Left renal cortex interstitium (tissue), 4 donors: ENCODE data around the gene FRMPD4. TPM values are rescaled to one million over a fixed set of nuclear protein-coding genes. Genes with fewer than 3 reads are reported as not detected.

ENCODE experiments used
- DNase-seq, 4 donors: peaks; one replicate each; pipeline ENCODE4 v3.0.0-alpha.2; 2013; ENCODE audit warnings: low read depth in 4 of 4, low spot score in 2 of 4, missing footprints in 1 of 4
- polyA plus RNA-seq, 4 donors: library from polyadenylated mRNA; unstranded; fragments of 120-200 nt; gene quantifications; one replicate each; pipeline ENCODE4 v1.2.1, GENCODE V29; 2013; ENCODE audit not compliant: insufficient read length in 4 of 4

The FRMPD4 gene
- polyA plus RNA-seq, 4 donors = 0.12 to 0.18 (median 0.15) TPM

DNA sequence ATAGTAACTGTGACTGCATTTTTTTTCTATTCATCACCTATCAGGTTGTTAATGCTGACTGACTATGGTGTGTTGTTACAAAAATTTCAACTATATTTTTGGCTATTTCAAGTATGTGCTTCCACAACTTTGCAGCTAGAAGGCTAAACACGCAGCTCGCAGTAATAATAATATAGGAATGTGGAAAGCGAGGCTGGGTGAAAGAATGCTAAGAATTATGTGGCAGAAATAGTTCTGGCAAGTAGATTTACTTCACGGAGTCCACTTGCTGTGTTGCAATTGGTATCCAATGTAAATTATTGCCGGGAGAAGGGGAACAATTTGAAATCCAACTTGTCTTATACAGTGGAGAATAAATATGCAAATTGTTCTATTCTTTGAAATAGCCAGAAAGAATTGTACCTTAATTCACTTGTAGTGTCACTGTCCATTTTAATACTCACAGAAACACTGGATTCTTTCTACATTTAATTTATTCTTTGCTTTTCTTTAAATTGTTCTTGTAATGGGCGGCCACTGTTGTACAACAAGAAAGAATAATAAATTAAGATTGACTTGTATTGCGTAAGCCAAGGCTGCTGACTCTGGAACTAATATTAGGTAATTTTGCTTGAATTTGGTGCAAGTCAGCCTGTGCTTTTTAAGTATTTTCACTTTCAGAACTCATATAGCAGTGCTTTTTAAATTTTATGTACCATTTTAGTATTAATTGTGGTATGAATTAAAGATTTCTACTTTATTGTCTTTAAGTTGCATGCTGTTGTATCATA, 154.9 kb downstream of the FRMPD4 start:
- DNase-seq = no peak

DNA sequence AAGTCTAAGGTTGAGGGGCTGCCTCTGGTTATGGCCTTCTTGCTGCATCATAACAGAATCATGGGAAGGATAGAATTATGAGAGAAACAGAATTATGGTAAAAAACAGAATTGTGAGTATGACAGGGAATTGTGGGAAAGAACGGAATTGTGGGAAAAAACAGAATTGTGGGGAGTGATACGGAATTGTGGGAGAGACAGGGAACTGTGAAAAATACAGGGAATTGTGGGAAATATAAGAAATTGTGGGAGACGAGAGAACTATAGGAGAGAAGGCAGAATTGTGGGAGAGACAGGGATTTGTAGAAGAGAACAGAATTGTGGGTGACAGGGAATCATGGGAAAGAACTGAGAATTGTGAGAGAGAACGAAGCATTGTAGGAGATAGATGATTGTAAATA, 159.1 kb downstream of the FRMPD4 start:
- DNase-seq = no peak

- DNase-seq = no peak
Measured at GRCh38 chrX:12301288-12301687, 163.0 kb downstream of the FRMPD4 start.

- DNase-seq = no peak
Measured at GRCh38 chrX:12304261-12304660, 166.0 kb downstream of the FRMPD4 start.

DNA sequence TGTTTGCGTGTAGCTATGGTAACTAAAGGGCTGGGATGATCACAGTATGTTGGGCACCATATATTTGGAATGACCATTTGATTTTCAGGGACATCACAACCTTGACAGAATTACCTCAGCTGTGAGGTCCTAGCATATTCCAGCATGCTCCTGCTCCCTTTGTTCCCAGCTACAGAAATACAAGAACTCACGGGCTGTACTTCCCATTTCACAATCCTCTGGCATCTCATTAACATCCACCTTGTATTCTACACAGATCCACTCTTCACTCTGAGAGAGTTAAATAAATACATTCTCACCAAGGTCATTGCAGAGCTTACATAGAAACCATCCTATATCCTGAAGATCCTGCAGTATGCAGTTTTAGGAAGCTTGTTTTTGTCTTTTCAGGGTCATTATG, 169.7 kb downstream of the FRMPD4 start:
- no peak for DNase-seq

- DNase-seq = no peak
Measured at GRCh38 chrX:12308420-12308819, 170.1 kb downstream of the FRMPD4 start.

GRCh38 chrX:12309040-12309743, 170.9 kb downstream of the FRMPD4 start:
- DNase-seq = no peak

DNA sequence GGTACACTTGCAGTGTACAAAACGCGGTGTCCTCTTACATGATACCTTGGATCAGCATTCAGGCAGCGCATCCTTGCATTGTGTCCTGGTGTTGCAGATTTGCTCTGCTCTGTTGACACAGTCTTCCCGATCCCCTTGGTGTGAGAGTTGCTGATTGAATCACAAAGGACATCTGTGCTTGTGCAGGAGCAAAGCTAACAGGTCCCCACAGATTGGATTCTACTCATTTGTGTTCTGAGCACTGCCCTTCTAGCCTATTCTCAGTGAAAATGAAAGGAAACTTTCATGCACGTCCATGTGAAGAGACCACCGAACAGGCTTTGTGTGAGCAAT, 171.4 kb downstream of the FRMPD4 start:
- DNase-seq = no peak

DNA sequence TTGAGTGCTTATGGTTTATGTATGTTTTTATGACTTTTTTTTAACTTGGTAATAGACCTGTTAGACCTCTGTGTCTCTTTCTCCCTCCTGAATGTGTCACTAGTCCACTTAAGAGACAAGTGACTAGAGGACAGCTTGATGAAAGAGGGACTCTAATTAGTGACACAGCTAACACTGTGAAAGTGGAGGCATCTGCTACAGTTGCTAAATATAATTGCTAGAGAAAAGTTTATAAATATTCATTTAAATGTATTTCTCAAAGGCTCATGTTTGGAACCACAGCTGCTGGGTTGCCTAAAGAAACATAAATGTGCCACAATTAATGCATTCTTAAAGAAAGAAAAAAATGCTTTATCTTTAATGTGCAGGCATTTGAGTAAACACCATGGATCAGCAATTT, 176.4 kb downstream of the FRMPD4 start:
- DNase-seq = no peak

DNA sequence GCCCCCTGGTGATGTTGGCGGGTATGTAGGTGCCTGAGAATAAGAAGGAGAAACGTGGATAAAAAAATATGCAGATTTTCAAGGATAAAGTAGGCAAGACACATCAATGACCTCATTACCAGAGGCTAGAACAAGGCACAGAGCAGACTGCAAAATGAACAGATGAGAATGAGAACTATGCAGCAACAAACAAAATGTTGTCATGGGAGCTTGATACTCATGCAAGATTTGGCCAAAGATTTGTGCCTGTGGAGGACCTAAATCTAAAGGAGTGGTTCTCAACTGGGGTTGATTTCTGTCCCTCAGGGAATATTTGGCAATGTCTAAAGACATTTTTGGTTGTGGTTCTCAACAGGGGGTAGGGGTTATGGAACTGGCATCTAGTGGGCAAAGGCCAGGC, 177.3 kb downstream of the FRMPD4 start:
- DNase-seq = no peak

DNA sequence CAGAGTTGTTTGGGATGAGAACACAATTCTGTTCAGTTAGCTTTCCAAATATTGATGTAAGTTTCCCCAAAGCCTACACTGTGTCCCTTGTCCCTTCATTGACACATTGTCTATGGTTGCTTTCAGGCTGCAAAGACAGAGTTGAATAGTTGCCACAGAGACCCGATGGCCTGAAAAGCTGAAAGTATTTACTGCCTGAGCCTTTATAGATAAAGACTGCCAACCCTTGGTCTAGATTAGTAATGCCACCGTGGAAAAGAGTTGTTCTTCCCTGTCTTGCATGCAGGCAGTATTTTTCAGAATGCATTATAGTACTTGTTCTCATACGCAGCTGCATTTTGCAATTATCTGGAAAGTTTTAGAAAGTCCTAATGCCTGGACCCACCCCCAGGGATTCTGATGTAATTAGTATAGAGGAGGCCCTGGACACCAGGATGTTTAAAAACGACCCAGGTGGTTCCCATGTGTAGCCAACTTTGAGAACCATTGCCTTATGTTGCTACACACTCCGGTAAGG, 180.8 kb downstream of the FRMPD4 start:
- no peak for DNase-seq

- DNase-seq = no peak
Measured at GRCh38 chrX:12319992-12320391, 181.7 kb downstream of the FRMPD4 start.

- no peak for DNase-seq
Measured at GRCh38 chrX:12322031-12322430, 183.8 kb downstream of the FRMPD4 start.

DNA sequence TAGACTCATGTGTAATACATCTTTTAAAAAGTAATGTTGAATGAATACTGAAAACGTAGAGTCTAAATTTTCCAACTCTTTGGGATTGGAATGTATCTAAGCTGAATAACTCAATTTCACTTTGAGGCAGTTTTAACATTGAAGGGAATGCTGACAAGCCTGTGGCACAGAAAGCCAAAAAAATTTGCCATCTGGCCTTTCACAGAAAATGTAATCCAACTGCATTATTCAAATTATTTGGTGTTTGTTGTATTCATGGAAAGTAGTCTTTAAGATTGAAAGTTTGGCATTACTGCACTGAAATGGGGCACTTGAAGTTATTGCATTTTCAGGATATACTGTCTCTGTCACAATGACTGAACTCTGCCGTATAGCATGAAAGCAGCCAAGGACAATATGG, 186.9 kb downstream of the FRMPD4 start:
- DNase-seq = no peak

DNA sequence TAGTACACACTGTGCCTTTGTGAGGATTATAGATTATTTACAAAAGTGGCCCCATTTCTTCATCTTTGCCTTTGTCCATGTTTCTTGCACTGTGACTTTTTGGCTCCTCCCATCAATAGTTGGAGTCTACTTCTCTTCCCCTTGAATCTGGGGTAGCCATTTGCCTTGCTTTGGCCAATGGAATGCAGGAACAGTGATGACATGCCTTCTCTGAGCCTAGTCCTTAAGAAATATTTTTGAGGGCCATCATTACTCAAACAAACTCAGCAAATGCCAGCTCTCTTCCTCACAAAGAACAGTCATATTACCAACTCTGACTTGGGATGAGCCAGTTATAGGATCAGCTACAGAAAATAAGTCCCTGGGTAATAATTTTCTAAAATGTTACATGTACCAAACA, 189.6 kb downstream of the FRMPD4 start:
- DNase-seq = no peak

- no peak for DNase-seq
Measured at GRCh38 chrX:12329476-12329875, 191.2 kb downstream of the FRMPD4 start.

DNA sequence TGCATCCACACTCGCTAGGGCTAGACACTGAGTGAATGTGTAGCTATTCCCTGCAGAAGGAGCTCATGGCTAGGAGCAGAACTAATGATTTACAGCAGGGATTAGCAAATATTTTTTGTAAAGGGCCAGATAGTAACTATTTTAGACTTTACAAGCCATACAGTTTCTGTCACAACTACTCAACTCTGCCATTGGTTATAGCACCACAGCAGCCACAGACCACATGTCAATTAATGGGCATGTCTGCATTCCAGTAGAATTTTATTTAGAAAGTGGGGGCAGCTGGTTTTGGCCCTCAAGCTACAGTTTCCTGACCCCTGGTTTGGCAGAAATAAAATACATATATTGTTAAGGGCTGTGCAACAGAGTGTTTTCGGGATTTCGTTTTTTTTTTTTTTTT, 192.6 kb downstream of the FRMPD4 start:
- no peak for DNase-seq

- DNase-seq = no peak
Measured at GRCh38 chrX:12332786-12333347, 194.6 kb downstream of the FRMPD4 start.

GRCh38 chrX:12339921-12340320, 201.6 kb downstream of the FRMPD4 start:
- DNase-seq = no peak

DNA sequence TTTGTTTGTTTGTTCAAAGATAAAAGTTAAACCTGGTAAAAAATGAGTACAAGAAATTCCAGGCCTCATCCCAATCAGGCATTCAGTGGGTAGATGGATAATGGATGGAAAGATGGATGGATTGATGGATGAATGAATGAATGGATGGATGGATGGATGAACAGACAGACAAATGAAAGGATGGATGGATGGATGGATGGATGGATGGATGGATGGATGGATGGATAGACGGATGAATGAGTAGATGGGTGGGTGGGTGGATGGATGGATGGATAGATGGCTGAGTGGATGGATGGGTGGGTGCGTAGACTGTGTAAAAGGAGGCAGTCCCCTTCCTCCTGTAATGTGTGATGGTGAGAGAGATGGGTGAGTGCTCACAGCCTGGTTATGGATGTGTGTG, 206.7 kb downstream of the FRMPD4 start:
- DNase-seq = no peak

GRCh38 chrX:12349201-12349600, 210.9 kb downstream of the FRMPD4 start:
- DNase-seq = no peak

GRCh38 chrX:12352922-12353321, 214.6 kb downstream of the FRMPD4 start:
- no peak for DNase-seq
